M059J (cell line): ENCODE measurements around the gene DEFB124. TPM values are rescaled to one million over a fixed set of nuclear protein-coding genes. Genes with fewer than 3 reads are reported as not detected.
"Not testable (repeated sequence)": the region's sequence is repeated elsewhere in the genome, so short reads cannot be mapped to it uniquely, and the experiment has no call there.

Experiments
- DNase-seq: peaks from one replicate; pipeline ENCODE4 v3.0.0-alpha.2; 2012; ENCODE audit warnings: low read depth
- total RNA-seq: library from RNA; depleted of rRNA; stranded (reverse); fragments of >200 nt; shearing (Covaris generic); gene quantifications from 2 replicates; pipeline ENCODE4 v1.2.3, GENCODE V29; 2014; rRNA removed

Gene DEFB124
- total RNA-seq, 1 experiment from 2014 or later, result not detected

- not testable (repeated sequence) for DNase-seq
Observed at GRCh38 chr20:31426891-31427551, 47.9 kb downstream of the DEFB124 start.

GRCh38 chr20:31425797-31426196 is 49.1 kb downstream of the DEFB124 start:
- no peak for DNase-seq

GRCh38 chr20:31418307-31418706 is 56.6 kb downstream of the DEFB124 start:
- no peak for DNase-seq

GRCh38 chr20:31415653-31416052 is 59.3 kb downstream of the DEFB124 start:
- DNase-seq, result no peak

Other genes starting within 250 kb of the DEFB124 start
- gene DEFB115, start 217.5 kb downstream of the DEFB124 start, total RNA-seq, result not detected in 2 replicates
- not detected in 2 replicates for gene DEFB116, start 166.5 kb downstream of the DEFB124 start, total RNA-seq
- not detected in 2 replicates for gene DEFB118, start 106.5 kb downstream of the DEFB124 start, total RNA-seq
- gene DEFB119, start 84.5 kb downstream of the DEFB124 start, total RNA-seq, result not detected in 2 replicates
- not detected in 2 replicates for gene DEFB121, start 68.9 kb downstream of the DEFB124 start, total RNA-seq
- gene DEFB123, start 34.5 kb downstream of the DEFB124 start, total RNA-seq, result not detected in 2 replicates
- not detected in 2 replicates for gene REM1, start 161 bp upstream of the DEFB124 start, total RNA-seq
- gene HM13, start 39.3 kb upstream of the DEFB124 start, total RNA-seq, result 244 and 248 TPM in 2 replicates
- gene ID1, start 130.2 kb upstream of the DEFB124 start, total RNA-seq, result 1,421 and 1,771 TPM in 2 replicates
- gene COX4I2, start 162.8 kb upstream of the DEFB124 start, total RNA-seq, result not detected in 2 replicates
- gene BCL2L1, start 247.7 kb upstream of the DEFB124 start, total RNA-seq, result 108 and 117 TPM in 2 replicates